ENCODE measurements around the gene C2orf80. TPM values are rescaled to one million over a fixed set of nuclear protein-coding genes. Genes with fewer than 3 reads are reported as not detected.
"Not testable (repeated sequence)": the region's sequence is repeated elsewhere in the genome, so short reads cannot be mapped to it uniquely, and the experiment has no call there.

Gene C2orf80
- total RNA-seq, 1 donor from 2014 or later: not detected

GRCh38 chr2:208142240-208142924 is 47.4 kb downstream of the C2orf80 start:
- Histone ChIP-seq H3K27me3 (ENCODE audit: low read depth) (no peaks in the 10 kb centered on the region), H3K27ac (replicated peaks) (no peak overlapping the region), H3K9me3 (replicated peaks) (peaks cover 5% of the 10 kb centered on the region), H3K4me1 (no peaks in the 10 kb centered on the region), H3K4me3 (no peak overlapping the region), H3K36me3 (no peaks in the 10 kb centered on the region)
- no peak for TF ChIP-seq CTCF (IDR thresholded peaks at IDR 0.05; ENCODE audit: borderline replicate concordance)
- intact Hi-C loops (cut with micrococcal nuclease): no loop called here
- no peak for DNase-seq

DNA sequence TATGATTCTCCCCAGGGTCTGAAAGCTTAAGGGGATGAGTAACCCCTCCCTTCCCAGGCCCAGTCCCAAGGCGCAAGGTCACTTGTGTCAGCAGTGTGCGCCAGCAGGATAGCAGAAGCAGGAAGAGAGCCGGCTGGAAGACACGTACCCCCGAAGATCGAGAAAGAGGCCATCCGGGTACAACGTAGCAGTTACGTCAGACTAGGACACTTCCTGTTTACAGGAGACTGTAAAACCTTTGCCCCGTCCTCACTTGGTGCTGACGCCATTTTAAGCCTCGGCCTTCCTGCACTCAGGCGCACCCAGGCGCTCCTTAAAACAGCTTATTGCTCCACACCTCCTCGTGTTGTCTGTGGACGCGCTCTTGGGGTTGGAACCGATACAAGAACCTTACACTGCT is 50.4 kb downstream of the C2orf80 start:
- no peaks in the 10 kb centered on the region for H3K4me1 ChIP-seq
- H3K27me3 ChIP-seq (ENCODE audit: low read depth): no peaks in the 10 kb centered on the region
- intact Hi-C loops (cut with micrococcal nuclease): no loop called here
- H3K27ac ChIP-seq (replicated peaks): no peak overlapping the region
- H3K36me3 ChIP-seq: no peaks in the 10 kb centered on the region
- H3K4me3 ChIP-seq: no peak overlapping the region
- DNase-seq: no peak
- peaks cover 5% of the 10 kb centered on the region for H3K9me3 ChIP-seq (replicated peaks)
- TF ChIP-seq CTCF (IDR thresholded peaks at IDR 0.05; ENCODE audit: borderline replicate concordance): no peak

- H3K36me3 ChIP-seq; H3K9me3 ChIP-seq (replicated peaks); intact Hi-C loops (cut with micrococcal nuclease); H3K27me3 ChIP-seq (ENCODE audit: low read depth); H3K27ac ChIP-seq (replicated peaks); H3K4me1 ChIP-seq; DNase-seq; H3K4me3 ChIP-seq: not testable (repeated sequence)
Measured at GRCh38 chr2:208138334-208138733, 51.5 kb downstream of the C2orf80 start.

GRCh38 chr2:208136716-208137094 is 53.1 kb downstream of the C2orf80 start:
- no peak for TF ChIP-seq CTCF (IDR thresholded peaks at IDR 0.05; ENCODE audit: borderline replicate concordance)
- intact Hi-C loops (cut with micrococcal nuclease): no loop called here
- no peaks in the 10 kb centered on the region for H3K27me3 ChIP-seq (ENCODE audit: low read depth)

GRCh38 chr2:208135794-208136715 is 53.8 kb downstream of the C2orf80 start:
- no peak overlapping the region for H3K27ac ChIP-seq (replicated peaks)
- H3K36me3 ChIP-seq: no peaks in the 10 kb centered on the region
- no peak overlapping the region for H3K4me3 ChIP-seq
- H3K27me3 ChIP-seq (ENCODE audit: low read depth): no peaks in the 10 kb centered on the region
- H3K4me1 ChIP-seq: no peaks in the 10 kb centered on the region
- peaks cover 5% of the 10 kb centered on the region for H3K9me3 ChIP-seq (replicated peaks)
- TF ChIP-seq CTCF (IDR thresholded peaks at IDR 0.05; ENCODE audit: borderline replicate concordance): no peak
- no peak for DNase-seq
- intact Hi-C loops (cut with micrococcal nuclease): no loop called here

More at GRCh38 chr2:208136716-208137094, 53.1 kb downstream of the C2orf80 start:
- H3K36me3 ChIP-seq: no peaks in the 10 kb centered on the region
- no peak for DNase-seq
- H3K27ac ChIP-seq (replicated peaks): no peak overlapping the region
- H3K9me3 ChIP-seq (replicated peaks): peaks cover 5% of the 10 kb centered on the region
- no peak overlapping the region for H3K4me3 ChIP-seq
- H3K4me1 ChIP-seq: no peaks in the 10 kb centered on the region

All from left ventricle myocardium inferior (tissue), 1 donor.